Measurements from ENCODE around the gene OSBPL10. TPM values are rescaled to one million over a fixed set of nuclear protein-coding genes. Genes with fewer than 3 reads are reported as not detected.

OSBPL10 gene
- total RNA-seq, 1 donor from 2014 or later = 45.4 TPM

- DNase-seq (ENCODE audit: low spot score) = no peak
- H3K4me1 Mint-ChIP-seq (ENCODE audit: low read depth) = peaks cover 36% of the 10 kb centered on the region
- no peak overlapping the region for H3K4me3 Mint-ChIP-seq (ENCODE audit: unreplicated experiment)
- H3K27ac Mint-ChIP-seq (ENCODE audit: unreplicated experiment) = no peak overlapping the region
- no peaks in the 10 kb centered on the region for H3K27me3 Mint-ChIP-seq (ENCODE audit: low read depth)
- H3K9me3 Mint-ChIP-seq (ENCODE audit: low read depth) = peaks cover 10% of the 10 kb centered on the region
- no peak for TF ChIP-seq CTCF (IDR thresholded peaks at IDR 0.05)
- H3K36me3 Mint-ChIP-seq (ENCODE audit: low read depth) = peaks cover 7% of the 10 kb centered on the region
Measured at GRCh38 chr3:31921837-31922236, 59.2 kb downstream of the OSBPL10 start.

DNA sequence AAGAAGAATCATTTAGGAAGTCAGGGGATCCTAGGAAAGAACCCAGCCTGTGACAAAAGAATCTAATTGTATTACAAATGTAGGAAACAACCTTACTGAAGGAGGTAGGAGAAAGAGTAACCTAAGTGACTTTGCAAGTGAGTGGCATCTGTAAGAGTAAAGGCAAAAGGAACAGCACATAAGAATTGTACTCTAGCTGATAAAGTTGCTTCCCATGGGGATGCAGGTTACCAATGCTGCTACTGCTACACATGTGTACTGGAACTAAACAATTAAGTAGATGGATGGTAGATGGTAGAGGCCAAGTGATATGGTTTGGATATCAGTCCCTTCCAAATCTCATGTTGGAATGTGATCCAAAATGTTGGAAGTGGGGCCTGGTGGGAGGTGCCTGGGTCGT lies 60.8 kb downstream of the OSBPL10 start:
- H3K27me3 Mint-ChIP-seq (ENCODE audit: low read depth) = no peaks in the 10 kb centered on the region
- peaks cover 38% of the 10 kb centered on the region for H3K4me1 Mint-ChIP-seq (ENCODE audit: low read depth)
- H3K9me3 Mint-ChIP-seq (ENCODE audit: low read depth) = peaks cover 10% of the 10 kb centered on the region

DNA sequence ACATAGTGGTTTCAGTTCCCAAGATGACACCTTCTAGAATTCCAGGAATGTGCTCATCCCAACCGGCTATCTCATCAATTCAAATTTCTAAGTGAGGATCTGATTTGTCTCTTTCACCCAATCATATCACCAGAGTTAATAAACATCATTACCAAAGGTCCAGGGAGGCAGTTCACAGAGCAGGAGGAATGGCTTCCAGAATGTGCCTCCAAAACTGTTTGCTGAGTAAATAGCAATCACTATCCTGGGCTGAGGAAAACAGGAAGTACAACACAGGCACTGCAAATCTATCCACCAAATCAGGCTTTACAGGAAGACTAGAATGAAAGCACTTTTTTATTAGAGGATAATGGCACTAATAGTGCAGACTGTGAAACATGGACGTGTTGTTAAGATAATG lies 61.5 kb downstream of the OSBPL10 start:
- H3K4me1 Mint-ChIP-seq (ENCODE audit: low read depth) = peaks cover 38% of the 10 kb centered on the region
- no peak overlapping the region for H3K4me3 Mint-ChIP-seq (ENCODE audit: unreplicated experiment)
- H3K27me3 Mint-ChIP-seq (ENCODE audit: low read depth) = no peaks in the 10 kb centered on the region
- H3K9me3 Mint-ChIP-seq (ENCODE audit: low read depth) = peaks cover 10% of the 10 kb centered on the region
- no peak for DNase-seq (ENCODE audit: low spot score)
- no peak for TF ChIP-seq CTCF (IDR thresholded peaks at IDR 0.05)
- H3K27ac Mint-ChIP-seq (ENCODE audit: unreplicated experiment) = no peak overlapping the region
- peaks cover 7% of the 10 kb centered on the region for H3K36me3 Mint-ChIP-seq (ENCODE audit: low read depth)

More for the DNA sequence above, 60.8 kb downstream of the OSBPL10 start:
- DNase-seq (ENCODE audit: low spot score) = no peak
- H3K27ac Mint-ChIP-seq (ENCODE audit: unreplicated experiment) = no peak overlapping the region
- TF ChIP-seq CTCF (IDR thresholded peaks at IDR 0.05) = no peak
- no peak overlapping the region for H3K4me3 Mint-ChIP-seq (ENCODE audit: unreplicated experiment)
- H3K36me3 Mint-ChIP-seq (ENCODE audit: low read depth) = peaks cover 7% of the 10 kb centered on the region

DNA sequence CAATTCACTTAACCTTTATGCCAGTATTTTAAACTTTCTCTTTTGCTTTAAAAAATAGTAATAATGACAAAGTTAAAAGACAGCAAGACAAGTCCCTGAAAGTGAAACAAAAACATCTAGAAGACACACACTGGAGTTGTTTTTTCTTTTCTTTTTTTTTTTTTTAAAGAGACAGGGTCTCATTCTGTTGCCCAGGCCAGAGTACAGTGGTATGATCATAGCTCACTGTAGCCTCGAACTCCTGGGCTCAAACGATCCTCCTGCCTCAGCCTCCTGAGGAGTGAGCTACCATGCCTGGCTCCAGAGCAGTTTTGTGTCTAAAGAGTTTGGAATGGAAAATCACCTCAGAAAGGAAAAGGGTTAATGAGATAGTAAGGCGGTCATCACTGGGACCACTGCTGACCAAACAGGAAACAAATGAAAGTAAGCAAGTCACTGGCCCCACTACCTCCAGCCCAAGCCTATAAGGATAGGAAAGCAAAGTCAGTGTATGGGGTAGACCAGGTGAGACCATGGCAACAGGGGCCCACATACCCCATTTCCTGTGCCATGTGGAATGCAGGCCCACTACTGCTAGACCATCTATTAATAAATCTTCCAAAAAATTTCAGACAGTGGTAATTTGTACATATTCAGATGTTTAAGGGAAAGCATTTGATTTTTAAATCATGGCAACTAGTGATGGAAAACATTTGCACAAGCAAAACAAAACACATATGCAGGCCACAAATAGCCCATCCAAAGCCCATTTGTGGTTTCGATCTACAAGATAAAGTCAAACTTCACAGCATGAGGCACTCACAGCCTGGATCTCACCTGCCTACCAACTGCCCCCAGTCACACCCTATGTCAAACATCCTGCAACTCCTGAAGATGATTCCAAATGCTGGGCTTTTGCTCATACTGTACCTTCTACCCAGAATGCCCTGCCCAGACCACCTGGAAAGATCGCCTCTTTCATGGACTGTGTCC lies 62.6 kb downstream of the OSBPL10 start:
- DNase-seq (ENCODE audit: low spot score) = no peak
- no peaks in the 10 kb centered on the region for H3K27me3 Mint-ChIP-seq (ENCODE audit: low read depth)
- peaks cover 10% of the 10 kb centered on the region for H3K9me3 Mint-ChIP-seq (ENCODE audit: low read depth)
- peak overlapping the region; percentile 60 for H3K27ac Mint-ChIP-seq (ENCODE audit: unreplicated experiment)
- peak overlapping the region; percentile 51 for H3K4me3 Mint-ChIP-seq (ENCODE audit: unreplicated experiment)
- peaks cover 34% of the 10 kb centered on the region for H3K4me1 Mint-ChIP-seq (ENCODE audit: low read depth)
- H3K36me3 Mint-ChIP-seq (ENCODE audit: low read depth) = peaks cover 7% of the 10 kb centered on the region
- no peak for TF ChIP-seq CTCF (IDR thresholded peaks at IDR 0.05)

- peaks cover 24% of the 10 kb centered on the region for H3K4me1 Mint-ChIP-seq (ENCODE audit: low read depth)
- DNase-seq (ENCODE audit: low spot score) = no peak
- no peak overlapping the region for H3K4me3 Mint-ChIP-seq (ENCODE audit: unreplicated experiment)
- TF ChIP-seq CTCF (IDR thresholded peaks at IDR 0.05) = no peak
- H3K27me3 Mint-ChIP-seq (ENCODE audit: low read depth) = no peaks in the 10 kb centered on the region
- H3K27ac Mint-ChIP-seq (ENCODE audit: unreplicated experiment) = peak overlapping the region; percentile 64
- peaks cover 10% of the 10 kb centered on the region for H3K9me3 Mint-ChIP-seq (ENCODE audit: low read depth)
- peaks cover 7% of the 10 kb centered on the region for H3K36me3 Mint-ChIP-seq (ENCODE audit: low read depth)
Measured at GRCh38 chr3:31917303-31918005, 63.6 kb downstream of the OSBPL10 start.
